HepG2 (cell line): ENCODE data around the gene MLLT10. TPM values are rescaled to one million over a fixed set of nuclear protein-coding genes. Genes with fewer than 3 reads are reported as not detected.

Source experiments
- SCMH1 ChIP-seq: sonication (generic); formaldehyde crosslinking; IDR thresholded peaks from 2 replicates; pipeline ENCODE4 v1.9.0; 2021; ENCODE audit warnings: missing genetic modification reagents, mild to moderate bottlenecking, borderline replicate concordance
- ZNF33B ChIP-seq: sonication (generic); formaldehyde crosslinking; IDR thresholded peaks from 2 replicates; pipeline ENCODE4 v1.5.1; 2020; ENCODE audit warnings: mild to moderate bottlenecking, missing genetic modification reagents
- ZSCAN20 ChIP-seq: sonication (generic); formaldehyde crosslinking; IDR thresholded peaks from 2 replicates; pipeline ENCODE4 v1.4.0; 2020; ENCODE audit warnings: missing genetic modification reagents, mild to moderate bottlenecking, borderline replicate concordance
- polyA plus RNA-seq, 8 experiments: library from polyadenylated mRNA; depleted of rRNA in 3 of 8; stranded (reverse) in 7 of 8; unstranded in 1 of 8; fragments of >200 nt; fragmentation: Illumina TruSeq in 4 of 8; extraction: Trizol in 4 of 8; gene quantifications; 2 replicates each; pipeline versions ENCODE4 v1.2.1 to v1.2.3, GENCODE V29; 2011 to 2016; ENCODE audit warnings: low read depth in 4 of 8, missing spikeins in 1 of 8, mixed read lengths in 1 of 8; ENCODE audit not compliant: insufficient read depth in 1 of 8
- total RNA-seq, 5 experiments: library from RNA; depleted of rRNA; stranded (reverse); fragments of >200 nt; fragmentation: Illumina TruSeq; extraction: Trizol; gene quantifications; 2 replicates each; pipeline ENCODE4 v1.2.3, GENCODE V29; 2016; ENCODE audit warnings: low read depth in 1 of 5
- TF ChIP-seq, protein P1 (sequence below): sonication (generic); formaldehyde crosslinking; IDR thresholded peaks from 2 replicates; pipeline ENCODE4 v1.4.0; 2020; ENCODE audit warnings: mild to moderate bottlenecking, missing genetic modification reagents
- TF ChIP-seq, protein P2 (sequence below): sonication (generic); formaldehyde crosslinking; IDR thresholded peaks from 2 replicates; pipeline ENCODE4 v1.5.0; 2020; ENCODE audit warnings: missing genetic modification reagents, mild to moderate bottlenecking, borderline replicate concordance
- TF ChIP-seq, protein P3 (sequence below): sonication (generic); formaldehyde crosslinking; IDR thresholded peaks from 2 replicates; pipeline ENCODE4 v1.4.0; 2020; ENCODE audit warnings: missing genetic modification reagents, borderline replicate concordance
- TF ChIP-seq, protein P4 (sequence below), 2 experiments: sonication (generic) in 1 of 2; formaldehyde crosslinking in 1 of 2; IDR thresholded peaks; 2 replicates each; pipeline versions ENCODE4 v1.6.1 to v1.9.0; 2014 to 2022; ENCODE audit warnings: antibody characterized with exemption in 1 of 2, borderline replicate concordance in 1 of 2, inconsistent platforms in 1 of 2, low read depth in 1 of 2, missing genetic modification reagents in 1 of 2
- TF ChIP-seq, protein P5 (sequence below): IDR thresholded peaks from 2 replicates; pipeline ENCODE4 v1.6.1; 2016; ENCODE audit warnings: missing biosample characterization, missing genetic modification reagents, low read depth

The MLLT10 gene
- total and polyA plus RNA-seq, 2 of the 13 experiments (the other 11 are each of a cell fraction or from before 2014, with no cell fraction given) = 51.3 to 84.1 TPM

DNA sequence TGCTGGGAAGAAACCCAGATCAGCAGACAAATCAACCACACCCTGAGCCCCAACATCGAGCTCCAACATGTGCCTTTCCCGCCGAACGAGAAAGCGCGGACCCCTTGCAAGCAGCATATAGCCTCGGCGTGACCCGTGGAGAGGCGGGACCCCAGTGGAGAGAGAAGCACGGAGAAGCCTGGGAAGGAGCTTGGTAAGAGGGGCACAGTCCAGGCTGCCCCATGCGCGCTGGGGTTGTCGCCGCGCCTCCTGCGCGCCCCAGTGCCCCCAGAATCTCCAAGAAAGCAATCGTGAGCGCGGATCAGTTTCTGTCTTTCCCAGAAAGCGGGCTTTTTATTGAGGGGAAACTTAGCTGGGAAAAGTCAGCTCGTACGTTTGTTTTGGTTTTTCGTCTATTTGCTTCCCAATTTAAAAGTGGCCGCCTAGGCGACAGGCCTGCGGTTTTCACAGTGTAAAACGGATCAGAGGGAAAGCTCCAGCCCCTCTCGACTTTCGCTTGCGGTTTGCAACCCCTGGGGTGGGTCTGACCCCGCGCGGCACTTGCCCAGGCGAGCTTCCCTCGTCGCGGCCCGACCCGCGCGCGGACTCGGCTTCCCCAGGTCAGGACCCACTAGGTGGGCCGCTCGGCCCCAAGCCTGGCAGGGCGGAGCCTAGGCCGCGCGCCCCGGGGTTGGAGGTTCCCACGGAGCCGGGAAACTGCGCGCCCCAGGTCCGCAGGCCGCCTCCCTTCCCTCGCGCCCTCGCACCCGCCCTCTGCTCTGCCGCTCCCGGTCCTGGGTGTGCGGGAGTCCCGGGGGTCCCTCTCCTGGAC is 39.6 kb upstream of the MLLT10 start (continued):
- TF ChIP-seq, protein P1, sequence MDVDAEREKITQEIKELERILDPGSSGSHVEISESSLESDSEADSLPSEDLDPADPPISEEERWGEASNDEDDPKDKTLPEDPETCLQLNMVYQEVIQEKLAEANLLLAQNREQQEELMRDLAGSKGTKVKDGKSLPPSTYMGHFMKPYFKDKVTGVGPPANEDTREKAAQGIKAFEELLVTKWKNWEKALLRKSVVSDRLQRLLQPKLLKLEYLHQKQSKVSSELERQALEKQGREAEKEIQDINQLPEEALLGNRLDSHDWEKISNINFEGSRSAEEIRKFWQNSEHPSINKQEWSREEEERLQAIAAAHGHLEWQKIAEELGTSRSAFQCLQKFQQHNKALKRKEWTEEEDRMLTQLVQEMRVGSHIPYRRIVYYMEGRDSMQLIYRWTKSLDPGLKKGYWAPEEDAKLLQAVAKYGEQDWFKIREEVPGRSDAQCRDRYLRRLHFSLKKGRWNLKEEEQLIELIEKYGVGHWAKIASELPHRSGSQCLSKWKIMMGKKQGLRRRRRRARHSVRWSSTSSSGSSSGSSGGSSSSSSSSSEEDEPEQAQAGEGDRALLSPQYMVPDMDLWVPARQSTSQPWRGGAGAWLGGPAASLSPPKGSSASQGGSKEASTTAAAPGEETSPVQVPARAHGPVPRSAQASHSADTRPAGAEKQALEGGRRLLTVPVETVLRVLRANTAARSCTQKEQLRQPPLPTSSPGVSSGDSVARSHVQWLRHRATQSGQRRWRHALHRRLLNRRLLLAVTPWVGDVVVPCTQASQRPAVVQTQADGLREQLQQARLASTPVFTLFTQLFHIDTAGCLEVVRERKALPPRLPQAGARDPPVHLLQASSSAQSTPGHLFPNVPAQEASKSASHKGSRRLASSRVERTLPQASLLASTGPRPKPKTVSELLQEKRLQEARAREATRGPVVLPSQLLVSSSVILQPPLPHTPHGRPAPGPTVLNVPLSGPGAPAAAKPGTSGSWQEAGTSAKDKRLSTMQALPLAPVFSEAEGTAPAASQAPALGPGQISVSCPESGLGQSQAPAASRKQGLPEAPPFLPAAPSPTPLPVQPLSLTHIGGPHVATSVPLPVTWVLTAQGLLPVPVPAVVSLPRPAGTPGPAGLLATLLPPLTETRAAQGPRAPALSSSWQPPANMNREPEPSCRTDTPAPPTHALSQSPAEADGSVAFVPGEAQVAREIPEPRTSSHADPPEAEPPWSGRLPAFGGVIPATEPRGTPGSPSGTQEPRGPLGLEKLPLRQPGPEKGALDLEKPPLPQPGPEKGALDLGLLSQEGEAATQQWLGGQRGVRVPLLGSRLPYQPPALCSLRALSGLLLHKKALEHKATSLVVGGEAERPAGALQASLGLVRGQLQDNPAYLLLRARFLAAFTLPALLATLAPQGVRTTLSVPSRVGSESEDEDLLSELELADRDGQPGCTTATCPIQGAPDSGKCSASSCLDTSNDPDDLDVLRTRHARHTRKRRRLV (CRISPR knock-in tag) = no peak
- TF ChIP-seq SCMH1 (no peak), ZSCAN20 (no peak), ZNF33B (CRISPR knock-in tag) (no peak)
- TF ChIP-seq, protein P2, sequence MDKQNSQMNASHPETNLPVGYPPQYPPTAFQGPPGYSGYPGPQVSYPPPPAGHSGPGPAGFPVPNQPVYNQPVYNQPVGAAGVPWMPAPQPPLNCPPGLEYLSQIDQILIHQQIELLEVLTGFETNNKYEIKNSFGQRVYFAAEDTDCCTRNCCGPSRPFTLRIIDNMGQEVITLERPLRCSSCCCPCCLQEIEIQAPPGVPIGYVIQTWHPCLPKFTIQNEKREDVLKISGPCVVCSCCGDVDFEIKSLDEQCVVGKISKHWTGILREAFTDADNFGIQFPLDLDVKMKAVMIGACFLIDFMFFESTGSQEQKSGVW = no peak
- TF ChIP-seq, protein P3, sequence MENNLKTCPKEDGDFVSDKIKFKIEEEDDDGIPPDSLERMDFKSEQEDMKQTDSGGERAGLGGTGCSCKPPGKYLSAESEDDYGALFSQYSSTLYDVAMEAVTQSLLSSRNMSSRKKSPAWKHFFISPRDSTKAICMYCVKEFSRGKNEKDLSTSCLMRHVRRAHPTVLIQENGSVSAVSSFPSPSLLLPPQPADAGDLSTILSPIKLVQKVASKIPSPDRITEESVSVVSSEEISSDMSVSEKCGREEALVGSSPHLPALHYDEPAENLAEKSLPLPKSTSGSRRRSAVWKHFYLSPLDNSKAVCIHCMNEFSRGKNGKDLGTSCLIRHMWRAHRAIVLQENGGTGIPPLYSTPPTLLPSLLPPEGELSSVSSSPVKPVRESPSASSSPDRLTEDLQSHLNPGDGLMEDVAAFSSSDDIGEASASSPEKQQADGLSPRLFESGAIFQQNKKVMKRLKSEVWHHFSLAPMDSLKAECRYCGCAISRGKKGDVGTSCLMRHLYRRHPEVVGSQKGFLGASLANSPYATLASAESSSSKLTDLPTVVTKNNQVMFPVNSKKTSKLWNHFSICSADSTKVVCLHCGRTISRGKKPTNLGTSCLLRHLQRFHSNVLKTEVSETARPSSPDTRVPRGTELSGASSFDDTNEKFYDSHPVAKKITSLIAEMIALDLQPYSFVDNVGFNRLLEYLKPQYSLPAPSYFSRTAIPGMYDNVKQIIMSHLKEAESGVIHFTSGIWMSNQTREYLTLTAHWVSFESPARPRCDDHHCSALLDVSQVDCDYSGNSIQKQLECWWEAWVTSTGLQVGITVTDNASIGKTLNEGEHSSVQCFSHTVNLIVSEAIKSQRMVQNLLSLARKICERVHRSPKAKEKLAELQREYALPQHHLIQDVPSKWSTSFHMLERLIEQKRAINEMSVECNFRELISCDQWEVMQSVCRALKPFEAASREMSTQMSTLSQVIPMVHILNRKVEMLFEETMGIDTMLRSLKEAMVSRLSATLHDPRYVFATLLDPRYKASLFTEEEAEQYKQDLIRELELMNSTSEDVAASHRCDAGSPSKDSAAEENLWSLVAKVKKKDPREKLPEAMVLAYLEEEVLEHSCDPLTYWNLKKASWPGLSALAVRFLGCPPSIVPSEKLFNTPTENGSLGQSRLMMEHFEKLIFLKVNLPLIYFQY = no peak
- TF ChIP-seq, protein P4, sequence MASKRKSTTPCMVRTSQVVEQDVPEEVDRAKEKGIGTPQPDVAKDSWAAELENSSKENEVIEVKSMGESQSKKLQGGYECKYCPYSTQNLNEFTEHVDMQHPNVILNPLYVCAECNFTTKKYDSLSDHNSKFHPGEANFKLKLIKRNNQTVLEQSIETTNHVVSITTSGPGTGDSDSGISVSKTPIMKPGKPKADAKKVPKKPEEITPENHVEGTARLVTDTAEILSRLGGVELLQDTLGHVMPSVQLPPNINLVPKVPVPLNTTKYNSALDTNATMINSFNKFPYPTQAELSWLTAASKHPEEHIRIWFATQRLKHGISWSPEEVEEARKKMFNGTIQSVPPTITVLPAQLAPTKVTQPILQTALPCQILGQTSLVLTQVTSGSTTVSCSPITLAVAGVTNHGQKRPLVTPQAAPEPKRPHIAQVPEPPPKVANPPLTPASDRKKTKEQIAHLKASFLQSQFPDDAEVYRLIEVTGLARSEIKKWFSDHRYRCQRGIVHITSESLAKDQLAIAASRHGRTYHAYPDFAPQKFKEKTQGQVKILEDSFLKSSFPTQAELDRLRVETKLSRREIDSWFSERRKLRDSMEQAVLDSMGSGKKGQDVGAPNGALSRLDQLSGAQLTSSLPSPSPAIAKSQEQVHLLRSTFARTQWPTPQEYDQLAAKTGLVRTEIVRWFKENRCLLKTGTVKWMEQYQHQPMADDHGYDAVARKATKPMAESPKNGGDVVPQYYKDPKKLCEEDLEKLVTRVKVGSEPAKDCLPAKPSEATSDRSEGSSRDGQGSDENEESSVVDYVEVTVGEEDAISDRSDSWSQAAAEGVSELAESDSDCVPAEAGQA (IDR thresholded peaks at IDR 0.05; ENCODE audit: low read depth) = no peak
- TF ChIP-seq, protein P4 (CRISPR knock-in tag; IDR thresholded peaks at IDR 0.05; ENCODE audit: borderline replicate concordance) = no peak; the same call in none of the 2 replicates
- TF ChIP-seq, protein P5, sequence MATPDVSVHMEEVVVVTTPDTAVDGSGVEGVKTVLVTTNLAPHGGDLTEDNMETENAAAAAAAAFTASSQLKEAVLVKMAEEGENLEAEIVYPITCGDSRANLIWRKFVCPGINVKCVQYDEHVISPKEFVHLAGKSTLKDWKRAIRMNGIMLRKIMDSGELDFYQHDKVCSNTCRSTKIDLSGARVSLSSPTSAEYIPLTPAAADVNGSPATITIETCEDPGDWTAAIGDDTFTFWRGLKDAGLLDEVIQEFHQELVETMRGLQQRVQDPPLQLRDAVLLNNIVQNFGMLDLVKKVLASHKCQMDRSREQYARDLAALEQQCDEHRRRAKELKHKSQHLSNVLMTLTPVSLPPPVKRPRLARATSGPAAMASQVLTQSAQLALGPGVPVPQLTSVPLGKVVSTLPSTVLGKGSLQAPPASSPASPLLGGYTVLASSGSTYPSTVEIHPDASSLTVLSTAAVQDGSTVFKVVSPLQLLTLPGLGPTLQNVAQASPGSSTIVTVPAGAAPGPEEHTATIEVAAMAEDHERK (CRISPR knock-in tag) = no peak
